KMS-11 (cell line): ENCODE results near the gene SPEM3.

Source experiments
- H2AFZ ChIP-seq: fragments of 200-600 bp; sonication (generic); 2 replicates; pipeline ENCODE4 v1.6.1; 2016; ENCODE audit warnings: antibody characterized with exemption, mixed run types, low read depth
- H3K27ac ChIP-seq: fragments of 200-600 bp; sonication (generic); 2 replicates; pipeline ENCODE4 v1.6.1; 2016; ENCODE audit warnings: mild to moderate bottlenecking, mixed run types
- H3K27me3 ChIP-seq: fragments of 200-600 bp; sonication (generic); 2 replicates; pipeline ENCODE4 v1.6.1; 2017; ENCODE audit warnings: mild to moderate bottlenecking, low read depth, mixed run types, moderate library complexity; ENCODE audit not compliant: insufficient read depth
- H3K36me3 ChIP-seq: fragments of 200-600 bp; sonication (generic); 2 replicates; pipeline ENCODE4 v1.6.1; 2017; ENCODE audit warnings: mild to moderate bottlenecking, mixed run types; ENCODE audit not compliant: insufficient read depth
- H3K4me1 ChIP-seq: fragments of 200-600 bp; sonication (generic); 2 replicates; pipeline ENCODE4 v1.6.1; 2016; ENCODE audit warnings: mild to moderate bottlenecking, low read depth, mixed run types; ENCODE audit not compliant: poor library complexity, severe bottlenecking
- H3K4me2 ChIP-seq: fragments of 200-600 bp; sonication (generic); 2 replicates; pipeline ENCODE4 v1.7.0; 2016; ENCODE audit warnings: mild to moderate bottlenecking, mixed run types
- H3K4me3 ChIP-seq: fragments of 200-600 bp; sonication (generic); IDR thresholded peaks from 2 replicates; pipeline ENCODE4 v1.6.1; 2017; ENCODE audit warnings: low read depth, low read length, mixed read lengths; ENCODE audit not compliant: insufficient read depth
- H3K79me2 ChIP-seq: fragments of 200-600 bp; sonication (generic); 2 replicates; pipeline ENCODE4 v1.6.1; 2016; ENCODE audit warnings: low read depth, mixed run types; ENCODE audit not compliant: insufficient read depth
- H3K9ac ChIP-seq: fragments of 200-600 bp; sonication (generic); 2 replicates; pipeline ENCODE4 v1.6.1; 2016; ENCODE audit warnings: mild to moderate bottlenecking, mixed run types
- H4K20me1 ChIP-seq: fragments of 200-600 bp; sonication (generic); 2 replicates; pipeline ENCODE4 v1.6.1; 2016; ENCODE audit warnings: mild to moderate bottlenecking, mixed run types; ENCODE audit not compliant: insufficient read depth
- TF ChIP-seq, protein P1 (sequence below): fragments of 200-600 bp; sonication (generic); conservative IDR thresholded peaks from 2 replicates; pipeline ENCODE4 v1.6.1; 2017; ENCODE audit warnings: low read depth, mild to moderate bottlenecking, antibody characterized with exemption, low read length, moderate library complexity, mixed read lengths

SPEM3 gene

DNA sequence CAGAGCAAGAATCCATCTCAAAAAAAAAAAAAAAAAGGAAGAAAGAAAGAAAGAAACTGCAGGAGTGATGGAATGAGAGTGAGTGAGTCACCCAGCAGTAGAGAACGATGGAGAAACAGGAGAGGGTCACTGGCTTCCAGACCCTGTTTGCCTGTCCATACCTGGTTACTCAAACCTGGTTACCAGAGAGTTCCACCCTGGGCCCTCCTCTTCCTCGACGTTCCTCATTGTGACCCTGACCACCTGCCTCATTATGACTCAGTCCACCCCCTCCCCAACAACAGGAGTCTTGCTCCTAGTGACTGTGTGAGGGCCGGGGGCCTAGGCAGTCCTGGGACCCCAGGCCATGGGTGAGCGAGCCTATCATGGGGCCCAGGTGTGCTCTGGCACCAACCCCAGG, at the start of gene SPEM3:
SPEM3 (plus strand) TSS at position 301 of the 400 bp plus-strand sequence; CDS start at position 347, 46 bp downstream.
- Histone ChIP-seq H3K4me3 (no peak within 1 kb of the TSS), H3K4me2 (no peak within 1 kb of the TSS), H3K79me2 (no peaks in the 10 kb centered on the region), H2AFZ (no peak within 1 kb of the TSS), H4K20me1 (no peaks in the 10 kb centered on the region), H3K9ac (no peak within 1 kb of the TSS), H3K27me3 (no peaks in the 10 kb centered on the region), H3K36me3 (no peaks in the 10 kb centered on the region), H3K27ac (no peak within 1 kb of the TSS), H3K4me1 (no peaks in the 10 kb centered on the region)
- TF ChIP-seq, protein P1, sequence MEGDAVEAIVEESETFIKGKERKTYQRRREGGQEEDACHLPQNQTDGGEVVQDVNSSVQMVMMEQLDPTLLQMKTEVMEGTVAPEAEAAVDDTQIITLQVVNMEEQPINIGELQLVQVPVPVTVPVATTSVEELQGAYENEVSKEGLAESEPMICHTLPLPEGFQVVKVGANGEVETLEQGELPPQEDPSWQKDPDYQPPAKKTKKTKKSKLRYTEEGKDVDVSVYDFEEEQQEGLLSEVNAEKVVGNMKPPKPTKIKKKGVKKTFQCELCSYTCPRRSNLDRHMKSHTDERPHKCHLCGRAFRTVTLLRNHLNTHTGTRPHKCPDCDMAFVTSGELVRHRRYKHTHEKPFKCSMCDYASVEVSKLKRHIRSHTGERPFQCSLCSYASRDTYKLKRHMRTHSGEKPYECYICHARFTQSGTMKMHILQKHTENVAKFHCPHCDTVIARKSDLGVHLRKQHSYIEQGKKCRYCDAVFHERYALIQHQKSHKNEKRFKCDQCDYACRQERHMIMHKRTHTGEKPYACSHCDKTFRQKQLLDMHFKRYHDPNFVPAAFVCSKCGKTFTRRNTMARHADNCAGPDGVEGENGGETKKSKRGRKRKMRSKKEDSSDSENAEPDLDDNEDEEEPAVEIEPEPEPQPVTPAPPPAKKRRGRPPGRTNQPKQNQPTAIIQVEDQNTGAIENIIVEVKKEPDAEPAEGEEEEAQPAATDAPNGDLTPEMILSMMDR: no peak

DNA sequence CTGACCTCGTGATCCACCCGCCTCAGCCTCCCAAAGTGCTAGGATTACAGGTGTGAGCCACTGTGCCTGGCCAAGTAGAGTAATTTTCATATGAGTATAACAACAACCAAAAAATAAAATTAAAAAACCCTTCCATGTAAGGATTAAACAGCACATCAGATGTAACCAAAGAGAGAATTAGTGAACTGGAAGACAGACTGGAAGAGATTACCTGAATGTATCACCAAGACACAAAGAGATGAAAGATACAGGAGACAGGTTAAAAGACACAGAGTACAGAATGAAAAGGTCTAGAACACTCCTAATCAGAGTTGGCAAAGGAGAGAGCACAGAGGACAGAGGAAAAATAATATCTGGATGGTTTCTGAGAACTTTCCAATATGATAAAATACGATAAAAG, 49.5 kb upstream of the SPEM3 start:
- H3K27ac ChIP-seq: no peak overlapping the region
- H3K79me2 ChIP-seq: no peaks in the 10 kb centered on the region
- no peak overlapping the region for H3K4me3 ChIP-seq
- no peaks in the 10 kb centered on the region for H3K4me1 ChIP-seq
- H3K4me2 ChIP-seq: no peak overlapping the region
- no peak overlapping the region for H2AFZ ChIP-seq
- no peaks in the 10 kb centered on the region for H3K27me3 ChIP-seq
- H4K20me1 ChIP-seq: no peaks in the 10 kb centered on the region
- H3K9ac ChIP-seq: no peak overlapping the region
- no peaks in the 10 kb centered on the region for H3K36me3 ChIP-seq
- TF ChIP-seq, protein P1: no peak

DNA sequence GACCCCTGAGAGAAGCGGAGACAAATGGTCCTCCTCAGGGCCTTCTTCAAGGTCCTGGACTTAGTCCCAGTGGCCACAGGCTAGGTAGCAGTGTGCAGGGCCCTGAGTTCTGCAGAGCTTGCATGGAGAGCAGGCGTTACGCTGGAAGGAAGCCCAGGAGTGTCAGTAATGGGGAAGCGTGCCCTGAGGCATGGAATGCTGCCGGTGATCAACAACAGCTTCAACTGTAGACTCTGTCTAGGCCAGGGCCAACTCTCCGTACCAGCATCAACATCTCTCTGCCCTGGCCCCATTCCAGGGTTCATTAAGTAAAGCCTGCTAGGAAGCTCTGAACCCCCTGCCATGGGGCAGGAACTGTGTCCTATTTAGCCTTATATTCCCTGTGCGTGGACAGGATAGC, 48.3 kb upstream of the SPEM3 start:
- Histone ChIP-seq H3K4me3 (no peak overlapping the region), H2AFZ (no peak overlapping the region), H3K27me3 (no peaks in the 10 kb centered on the region), H3K4me2 (no peak overlapping the region), H3K9ac (no peak overlapping the region), H3K4me1 (no peaks in the 10 kb centered on the region), H3K36me3 (no peaks in the 10 kb centered on the region), H3K27ac (no peak overlapping the region), H3K79me2 (no peaks in the 10 kb centered on the region), H4K20me1 (no peaks in the 10 kb centered on the region)
- TF ChIP-seq, protein P1: no peak

GRCh38 chr17:7380855-7381683, 47.6 kb upstream of the SPEM3 start, which contains the start of gene TNK1:
Gene TNK1 (plus strand): TSS chr17:7381089. CDS start chr17:7382927, 1,838 bp downstream.
- Histone ChIP-seq H4K20me1 (no peaks in the 10 kb centered on the region), H3K27ac (no peak within 1 kb of the TSS), H3K79me2 (no peaks in the 10 kb centered on the region), H3K4me2 (no peak within 1 kb of the TSS), H3K4me3 (no peak within 1 kb of the TSS), H3K27me3 (no peaks in the 10 kb centered on the region), H2AFZ (no peak within 1 kb of the TSS), H3K36me3 (no peaks in the 10 kb centered on the region), H3K9ac (no peak within 1 kb of the TSS), H3K4me1 (no peaks in the 10 kb centered on the region)
- TF ChIP-seq, protein P1: no peak
